HCT116 (cell line): ENCODE results near the gene TMC6.

Experiments
- EGR1 ChIP-seq: IDR thresholded peaks from 2 replicates; pipeline ENCODE4 v1.6.1; 2012; ENCODE audit warnings: low read depth
- EZH2 ChIP-seq: fragments of 200-600 bp; sonication (generic); IDR thresholded peaks from 2 replicates; pipeline ENCODE4 v1.6.1; 2017; ENCODE audit warnings: antibody characterized with exemption, mixed run types
- EZH2phosphoT487 ChIP-seq: fragments of 200-600 bp; IDR thresholded peaks from 2 replicates; pipeline ENCODE4 v1.6.1; 2018; ENCODE audit warnings: antibody characterized with exemption, borderline replicate concordance
- FOSL1 ChIP-seq: IDR thresholded peaks from 2 replicates; pipeline ENCODE4 v1.6.1; 2012; ENCODE audit warnings: low read depth
- POLR2A ChIP-seq: IDR thresholded peaks from 2 replicates; pipeline ENCODE4 v1.7.0; 2011; ENCODE audit warnings: borderline replicate concordance; ENCODE audit not compliant: insufficient read depth, insufficient read length; ENCODE audit errors: extremely low read depth
- POLR2AphosphoS5 ChIP-seq: IDR thresholded peaks from 2 replicates; pipeline ENCODE4 v1.6.1; 2011; ENCODE audit warnings: mild to moderate bottlenecking, low read depth, low read length, moderate library complexity
- RAD21 ChIP-seq: IDR thresholded peaks from 2 replicates; pipeline ENCODE4 v1.6.1; 2012; ENCODE audit warnings: low read depth, mild to moderate bottlenecking
- SIN3A ChIP-seq: IDR thresholded peaks from 2 replicates; pipeline ENCODE4 v1.6.1; 2012; ENCODE audit warnings: low read depth
- SP1 ChIP-seq: IDR thresholded peaks from 2 replicates; pipeline ENCODE4 v1.6.1; 2012; ENCODE audit warnings: low read depth
- SRF ChIP-seq: IDR thresholded peaks from 2 replicates; pipeline ENCODE4 v1.6.1; 2012; ENCODE audit warnings: low read depth
- TF ChIP-seq, protein P1 (sequence below), 3 experiments: fragments of 200-600 bp in 1 of 3; sonication (generic) in 1 of 3; IDR thresholded peaks in 2 of 3; conservative IDR thresholded peaks in 1 of 3; 2 replicates each; pipeline ENCODE4 v1.5.1; 2012 to 2017; ENCODE audit warnings: low read depth in 2 of 3, low read length in 2 of 3, antibody characterized with exemption in 1 of 3, borderline replicate concordance in 1 of 3, control low read depth in 1 of 3, mild to moderate bottlenecking in 1 of 3, mixed read lengths in 1 of 3, mixed run types in 1 of 3, moderate library complexity in 1 of 3; ENCODE audit not compliant: insufficient read depth in 1 of 3
- TF ChIP-seq, protein P2 (sequence below): IDR thresholded peaks from 2 replicates; pipeline ENCODE4 v1.6.1; 2012
- TF ChIP-seq, protein P3 (sequence below): IDR thresholded peaks from 2 replicates; pipeline ENCODE4 v1.6.1; 2012; ENCODE audit warnings: low read depth
- TF ChIP-seq, protein P4 (sequence below): IDR thresholded peaks from 2 replicates; pipeline ENCODE4 v1.6.1; 2012

DNA sequence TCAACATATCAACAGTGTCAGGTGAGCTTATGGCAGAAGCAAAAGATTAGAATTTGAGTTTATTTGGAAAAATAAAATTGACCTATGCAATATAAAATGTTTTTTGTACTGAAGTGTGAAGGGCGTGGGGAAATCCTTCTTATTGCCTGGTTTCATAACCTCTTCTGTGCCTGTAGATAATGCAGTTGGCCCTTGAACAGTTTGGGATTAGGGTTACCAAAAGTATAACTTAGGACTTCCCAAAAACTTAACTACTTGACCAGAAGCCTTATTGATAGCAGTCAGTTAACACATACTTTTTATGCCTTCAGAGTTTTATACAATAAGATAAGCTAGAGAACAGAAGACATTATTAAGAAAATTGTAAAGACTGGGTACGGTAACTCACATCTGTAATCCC, 66.0 kb downstream of the TMC6 start:
- TF ChIP-seq EZH2 (no peak), POLR2AphosphoS5 (no peak), EGR1 (no peak), SIN3A (no peak), RAD21 (no peak), EZH2phosphoT487 (no peak), SP1 (no peak), FOSL1 (no peak), POLR2A (no peak), SRF (no peak)
- TF ChIP-seq, protein P1, sequence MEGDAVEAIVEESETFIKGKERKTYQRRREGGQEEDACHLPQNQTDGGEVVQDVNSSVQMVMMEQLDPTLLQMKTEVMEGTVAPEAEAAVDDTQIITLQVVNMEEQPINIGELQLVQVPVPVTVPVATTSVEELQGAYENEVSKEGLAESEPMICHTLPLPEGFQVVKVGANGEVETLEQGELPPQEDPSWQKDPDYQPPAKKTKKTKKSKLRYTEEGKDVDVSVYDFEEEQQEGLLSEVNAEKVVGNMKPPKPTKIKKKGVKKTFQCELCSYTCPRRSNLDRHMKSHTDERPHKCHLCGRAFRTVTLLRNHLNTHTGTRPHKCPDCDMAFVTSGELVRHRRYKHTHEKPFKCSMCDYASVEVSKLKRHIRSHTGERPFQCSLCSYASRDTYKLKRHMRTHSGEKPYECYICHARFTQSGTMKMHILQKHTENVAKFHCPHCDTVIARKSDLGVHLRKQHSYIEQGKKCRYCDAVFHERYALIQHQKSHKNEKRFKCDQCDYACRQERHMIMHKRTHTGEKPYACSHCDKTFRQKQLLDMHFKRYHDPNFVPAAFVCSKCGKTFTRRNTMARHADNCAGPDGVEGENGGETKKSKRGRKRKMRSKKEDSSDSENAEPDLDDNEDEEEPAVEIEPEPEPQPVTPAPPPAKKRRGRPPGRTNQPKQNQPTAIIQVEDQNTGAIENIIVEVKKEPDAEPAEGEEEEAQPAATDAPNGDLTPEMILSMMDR (IDR thresholded peaks at IDR 0.05 in 2 of 3, conservative IDR thresholded peaks at IDR 0.05 in 1 of 3; ENCODE audit: borderline replicate concordance in 1 of 3, insufficient read depth in 1 of 3, low read depth in 2 of 3, low read length in 2 of 3), result no peak
- TF ChIP-seq, protein P2, sequence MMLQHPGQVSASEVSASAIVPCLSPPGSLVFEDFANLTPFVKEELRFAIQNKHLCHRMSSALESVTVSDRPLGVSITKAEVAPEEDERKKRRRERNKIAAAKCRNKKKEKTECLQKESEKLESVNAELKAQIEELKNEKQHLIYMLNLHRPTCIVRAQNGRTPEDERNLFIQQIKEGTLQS, result no peak
- TF ChIP-seq, protein P3, sequence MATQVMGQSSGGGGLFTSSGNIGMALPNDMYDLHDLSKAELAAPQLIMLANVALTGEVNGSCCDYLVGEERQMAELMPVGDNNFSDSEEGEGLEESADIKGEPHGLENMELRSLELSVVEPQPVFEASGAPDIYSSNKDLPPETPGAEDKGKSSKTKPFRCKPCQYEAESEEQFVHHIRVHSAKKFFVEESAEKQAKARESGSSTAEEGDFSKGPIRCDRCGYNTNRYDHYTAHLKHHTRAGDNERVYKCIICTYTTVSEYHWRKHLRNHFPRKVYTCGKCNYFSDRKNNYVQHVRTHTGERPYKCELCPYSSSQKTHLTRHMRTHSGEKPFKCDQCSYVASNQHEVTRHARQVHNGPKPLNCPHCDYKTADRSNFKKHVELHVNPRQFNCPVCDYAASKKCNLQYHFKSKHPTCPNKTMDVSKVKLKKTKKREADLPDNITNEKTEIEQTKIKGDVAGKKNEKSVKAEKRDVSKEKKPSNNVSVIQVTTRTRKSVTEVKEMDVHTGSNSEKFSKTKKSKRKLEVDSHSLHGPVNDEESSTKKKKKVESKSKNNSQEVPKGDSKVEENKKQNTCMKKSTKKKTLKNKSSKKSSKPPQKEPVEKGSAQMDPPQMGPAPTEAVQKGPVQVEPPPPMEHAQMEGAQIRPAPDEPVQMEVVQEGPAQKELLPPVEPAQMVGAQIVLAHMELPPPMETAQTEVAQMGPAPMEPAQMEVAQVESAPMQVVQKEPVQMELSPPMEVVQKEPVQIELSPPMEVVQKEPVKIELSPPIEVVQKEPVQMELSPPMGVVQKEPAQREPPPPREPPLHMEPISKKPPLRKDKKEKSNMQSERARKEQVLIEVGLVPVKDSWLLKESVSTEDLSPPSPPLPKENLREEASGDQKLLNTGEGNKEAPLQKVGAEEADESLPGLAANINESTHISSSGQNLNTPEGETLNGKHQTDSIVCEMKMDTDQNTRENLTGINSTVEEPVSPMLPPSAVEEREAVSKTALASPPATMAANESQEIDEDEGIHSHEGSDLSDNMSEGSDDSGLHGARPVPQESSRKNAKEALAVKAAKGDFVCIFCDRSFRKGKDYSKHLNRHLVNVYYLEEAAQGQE, result no peak
- TF ChIP-seq, protein P4, sequence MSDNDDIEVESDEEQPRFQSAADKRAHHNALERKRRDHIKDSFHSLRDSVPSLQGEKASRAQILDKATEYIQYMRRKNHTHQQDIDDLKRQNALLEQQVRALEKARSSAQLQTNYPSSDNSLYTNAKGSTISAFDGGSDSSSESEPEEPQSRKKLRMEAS, result no peak
